ENCODE measurements around the gene CHN2.

CHN2 gene

GRCh38 chr7:29229066-29229465, 34.5 kb downstream of the CHN2 start:
- no peak for DNase-seq

- no peak for DNase-seq
Observed at GRCh38 chr7:29229946-29230345, 35.4 kb downstream of the CHN2 start.

- DNase-seq = no peak
Observed at GRCh38 chr7:29230871-29231345, 36.3 kb downstream of the CHN2 start.

GRCh38 chr7:29231671-29232232, 37.2 kb downstream of the CHN2 start:
- no peak for DNase-seq

- no peak for DNase-seq
Observed at GRCh38 chr7:29234438-29234837, 39.9 kb downstream of the CHN2 start.

GRCh38 chr7:29236071-29236580, 41.6 kb downstream of the CHN2 start:
- DNase-seq = no peak

GRCh38 chr7:29236649-29237048, 42.1 kb downstream of the CHN2 start:
- DNase-seq = no peak

GRCh38 chr7:29237489-29237888, 42.9 kb downstream of the CHN2 start:
- DNase-seq = no peak

GRCh38 chr7:29239638-29240037, 45.1 kb downstream of the CHN2 start:
- peak; percentile 38 for DNase-seq

- DNase-seq = no peak
Observed at GRCh38 chr7:29242265-29242664, 47.7 kb downstream of the CHN2 start.

GRCh38 chr7:29243910-29244655, 49.5 kb downstream of the CHN2 start:
- DNase-seq = peak; percentile 73

GRCh38 chr7:29247224-29247962, 52.8 kb downstream of the CHN2 start:
- no peak for DNase-seq

GRCh38 chr7:29247963-29248236, 53.3 kb downstream of the CHN2 start:
- DNase-seq = no peak

GRCh38 chr7:29248713-29249382, 54.3 kb downstream of the CHN2 start:
- DNase-seq = no peak

- DNase-seq = no peak
Observed at GRCh38 chr7:29249383-29249750, 54.8 kb downstream of the CHN2 start.

GRCh38 chr7:29249860-29250259, 55.3 kb downstream of the CHN2 start:
- DNase-seq = no peak

GRCh38 chr7:29253225-29253624, 58.6 kb downstream of the CHN2 start:
- no peak for DNase-seq

- no peak for DNase-seq
Observed at GRCh38 chr7:29254591-29254990, 60.0 kb downstream of the CHN2 start.

- DNase-seq = no peak
Observed at GRCh38 chr7:29255199-29255878, 60.8 kb downstream of the CHN2 start.

- DNase-seq = no peak
Observed at GRCh38 chr7:29255906-29256692, 61.5 kb downstream of the CHN2 start.

- no peak for DNase-seq
Observed at GRCh38 chr7:29256693-29257002, 62.1 kb downstream of the CHN2 start.

GRCh38 chr7:29258951-29259350, 64.4 kb downstream of the CHN2 start:
- no peak for DNase-seq
